ENCODE results near the gene ADAM17. TPM values are rescaled to one million over a fixed set of nuclear protein-coding genes. Genes with fewer than 3 reads are reported as not detected.
A peak's percentile ranks its signal among the peaks of the same experiment; 100 is the strongest.
"Not testable (repeated sequence)": the region's sequence is repeated elsewhere in the genome, so short reads cannot be mapped to it uniquely, and the experiment has no call there.

Gene ADAM17
- total and polyA plus RNA-seq, 8 donors, result 4.0 to 46.1 (median 16.8) TPM

DNA sequence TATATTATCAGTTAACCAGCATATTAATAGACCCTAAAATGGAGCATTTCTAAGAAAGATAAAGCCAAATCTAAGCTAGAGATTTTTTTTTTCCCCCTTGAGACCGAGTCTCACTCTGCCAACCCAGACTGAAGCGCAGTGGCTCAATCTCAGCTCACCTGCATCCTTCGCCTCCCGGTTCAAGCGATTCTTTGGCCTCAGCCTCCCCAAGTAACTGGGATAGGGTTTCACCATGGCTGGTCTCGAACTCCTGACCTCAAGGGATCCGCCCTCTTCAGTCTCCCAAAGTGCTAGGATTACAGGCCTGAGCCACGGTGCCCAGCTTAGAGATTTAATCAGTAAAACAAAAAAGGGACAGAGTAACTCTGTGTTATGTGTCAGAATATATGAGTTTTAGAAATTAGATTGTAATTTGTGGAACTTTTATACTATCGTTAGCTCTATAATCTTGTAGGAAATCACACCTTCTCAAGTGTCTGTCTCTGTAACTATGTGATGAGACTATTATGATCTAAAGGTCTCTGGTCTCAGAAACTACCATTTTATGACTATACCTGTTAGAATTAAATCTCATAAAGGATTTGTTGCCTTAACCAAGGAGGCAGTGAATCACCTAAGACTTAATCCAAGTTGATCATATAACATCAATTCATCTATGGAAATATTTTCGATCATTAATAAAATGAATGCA is 41.1 kb upstream of the ADAM17 start:
- Histone ChIP-seq H3K4me3 (no peak overlapping the region), H3K27ac (no peak overlapping the region), H3K27me3 (no peaks in the 10 kb centered on the region), H3K9me3 (peaks cover 11 to 22% (median 17%) of the 10 kb centered on the region in 4 donors), H3K4me1 (peaks cover 8 to 47% (median 29%) of the 10 kb centered on the region in 4 donors), H3K36me3 (peaks cover 7 to 44% (median 34%) of the 10 kb centered on the region in 4 donors)
- DNase-seq, result no peak
- WGBS, 5 donors, result 86 to 94% (median 90%) methylated on average over 10 of the region's 10 CpGs
- TF ChIP-seq CTCF (IDR thresholded peaks at IDR 0.05) (no peak), POLR2AphosphoS5 (IDR thresholded peaks at IDR 0.05) (no peak), EP300 (IDR thresholded peaks at IDR 0.05) (no peak), POLR2A (IDR thresholded peaks at IDR 0.05) (no peak)
- intact Hi-C loops (cut with DNase I; ENCODE audit: low total_unique reads), result no loop called here

- peaks cover 7 to 45% (median 34%) of the 10 kb centered on the region in 4 donors for H3K36me3 ChIP-seq
- peaks cover 8 to 47% (median 29%) of the 10 kb centered on the region in 4 donors for H3K4me1 ChIP-seq
- DNase-seq, result no peak
- TF ChIP-seq POLR2AphosphoS5 (IDR thresholded peaks at IDR 0.05) (no peak), POLR2A (IDR thresholded peaks at IDR 0.05) (no peak), CTCF (IDR thresholded peaks at IDR 0.05) (no peak), EP300 (IDR thresholded peaks at IDR 0.05) (no peak)
- H3K27me3 ChIP-seq, result no peaks in the 10 kb centered on the region
- H3K9me3 ChIP-seq, result peaks cover 11 to 22% (median 17%) of the 10 kb centered on the region in 4 donors
- H3K27ac ChIP-seq, result no peak overlapping the region
- WGBS, 5 donors, result 23 to 58% (median 51%) methylated on average over 2 of the region's 2 CpGs
- H3K4me3 ChIP-seq, result no peak overlapping the region
- intact Hi-C loops (cut with DNase I; ENCODE audit: low total_unique reads), result no loop called here
Measured at GRCh38 chr2:9595746-9596145, 40.1 kb upstream of the ADAM17 start.

DNA sequence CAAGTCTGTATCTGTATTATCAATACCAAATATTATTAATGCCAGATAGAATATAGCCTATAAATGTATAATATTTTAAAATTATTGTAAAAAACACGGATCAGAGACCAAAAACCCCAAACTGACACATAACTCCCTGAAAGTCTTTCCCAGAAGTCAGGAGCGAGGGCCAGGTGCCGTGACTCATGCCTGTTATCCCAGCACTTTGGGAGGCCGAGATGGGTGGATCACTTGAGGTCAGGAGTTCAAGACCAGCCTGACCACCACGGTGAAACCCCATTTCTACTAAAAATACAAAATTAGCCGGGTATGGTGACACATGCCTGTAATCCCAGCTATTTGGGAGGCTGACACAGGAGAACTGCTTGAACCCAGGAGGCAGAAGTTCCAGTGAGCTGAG is 39.6 kb upstream of the ADAM17 start:
- WGBS, 5 donors, result 62 to 76% (median 72%) methylated on average over 6 of the region's 6 CpGs
- Histone ChIP-seq H3K4me1 (peaks cover 8 to 47% (median 29%) of the 10 kb centered on the region in 4 donors), H3K27ac (peak overlapping the region in 3 of 5 donors; percentile 4 to 65 (median 35)), H3K36me3 (peaks cover 4 to 45% (median 34%) of the 10 kb centered on the region in 4 donors), H3K9me3 (peaks cover 11 to 18% (median 16%) of the 10 kb centered on the region in 4 donors)
- H3K27me3 ChIP-seq; H3K4me3 ChIP-seq; DNase-seq; intact Hi-C loops (cut with DNase I; ENCODE audit: low total_unique reads): not testable (repeated sequence)

- peak overlapping the region in 4 of 5 donors; percentile 4 to 65 (median 21) for H3K27ac ChIP-seq
- H3K9me3 ChIP-seq, result peaks cover 8 to 10% (median 10%) of the 10 kb centered on the region in 4 donors
- TF ChIP-seq CTCF (IDR thresholded peaks at IDR 0.05) (no peak), EP300 (IDR thresholded peaks at IDR 0.05) (no peak), POLR2AphosphoS5 (IDR thresholded peaks at IDR 0.05) (peak in 1 of 3 donors; percentile 52)
- H3K4me1 ChIP-seq, result peaks cover 8 to 47% (median 29%) of the 10 kb centered on the region in 4 donors
- no peak overlapping the region for H3K4me3 ChIP-seq
- peak in 1 of 2 donors; percentile 34 for DNase-seq
- H3K36me3 ChIP-seq, result peaks cover 6 to 45% (median 34%) of the 10 kb centered on the region in 4 donors
- intact Hi-C loops (cut with DNase I; ENCODE audit: low total_unique reads), result no loop called here
- H3K27me3 ChIP-seq, result no peaks in the 10 kb centered on the region
- 42 to 68% (median 58%) methylated on average over 2 of the region's 2 CpGs for WGBS, 5 donors
Measured at GRCh38 chr2:9594366-9595054, 38.9 kb upstream of the ADAM17 start.
